Colon (tissue), 2 donors: ENCODE results near the gene NODAL.

Source experiments
- FAIRE-seq: peaks from 2 replicates; lab custom pipeline; 2012; peaks lifted over from hg19 to GRCh38; lab: Jason Lieb, UNC
- donor health status: control.
- donor health status: control.

Gene NODAL

DNA sequence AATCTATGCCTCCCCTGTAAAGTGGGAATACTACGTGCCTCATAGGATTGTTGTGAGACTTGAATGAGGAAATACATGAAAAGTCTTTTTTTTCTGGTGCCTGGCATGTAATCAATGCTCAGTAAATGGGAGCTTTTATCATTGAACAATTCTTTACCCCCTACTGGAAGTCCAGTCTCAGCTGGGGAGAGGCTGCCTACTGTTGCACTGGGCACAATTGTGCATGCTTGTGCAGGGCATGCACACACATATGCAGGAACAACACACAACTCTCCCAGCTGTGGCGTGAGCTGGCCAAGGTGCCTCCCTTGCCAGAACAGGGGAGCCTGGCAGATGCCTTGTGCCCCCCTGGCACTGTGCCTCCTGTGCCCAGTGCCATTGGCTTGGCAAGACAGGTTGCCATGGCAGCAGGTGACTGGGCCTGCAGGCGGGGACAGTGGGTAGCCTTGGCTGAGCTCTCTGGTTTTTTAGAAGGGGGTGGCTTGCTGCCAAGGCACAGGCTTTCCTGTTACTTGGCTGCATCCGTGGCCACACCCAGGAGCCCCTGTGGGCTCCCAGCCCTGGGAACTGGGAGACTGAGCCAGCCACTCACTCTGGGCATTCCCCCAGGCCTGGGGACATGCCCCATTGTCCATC, 21.0 kb upstream of the NODAL start:
- FAIRE-seq, result no peak

DNA sequence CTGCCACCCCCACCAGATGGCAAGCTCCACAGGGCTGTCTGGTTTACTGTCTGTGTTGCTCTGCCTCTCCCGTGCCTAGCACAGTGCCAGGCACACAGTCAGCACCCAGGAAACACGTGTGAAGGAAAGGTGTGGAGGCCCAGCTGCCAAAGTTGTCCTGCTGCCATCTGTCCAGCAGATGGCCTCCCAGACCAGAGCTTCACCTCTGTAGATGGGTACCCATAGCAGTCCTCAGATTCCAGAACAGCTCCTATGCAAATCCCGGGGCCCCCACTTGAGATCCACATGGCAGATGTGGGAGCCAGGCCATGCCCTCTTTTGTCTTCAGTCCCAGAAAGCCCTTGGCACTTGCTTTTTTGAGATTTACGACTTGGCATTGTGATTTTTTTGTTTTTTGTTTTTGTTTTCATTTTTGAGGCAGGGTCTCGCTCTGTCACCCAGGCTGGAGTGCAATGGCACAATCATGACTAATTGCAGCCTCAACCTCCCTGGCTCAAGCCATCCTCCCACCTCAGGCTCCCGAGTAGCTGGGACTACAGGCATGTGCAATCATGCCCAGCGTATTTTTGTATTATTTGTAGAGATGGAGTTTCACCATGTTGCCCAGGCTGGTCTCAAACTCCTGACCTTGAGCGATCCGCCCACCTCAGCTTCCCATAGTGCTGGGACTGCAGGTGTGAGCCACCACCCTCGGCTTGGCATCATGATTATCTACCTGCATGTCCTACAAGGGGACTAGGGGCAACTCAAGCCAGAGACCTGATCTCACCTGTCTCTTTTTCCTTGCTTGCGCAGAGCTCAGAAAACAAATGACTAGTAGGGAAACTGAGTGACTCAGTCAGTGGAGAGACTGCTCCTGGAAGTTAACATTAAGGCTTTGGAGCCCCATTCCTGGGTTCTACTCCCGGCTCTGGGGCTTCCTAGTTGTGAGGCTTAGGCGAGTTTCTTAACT, 20.2 kb upstream of the NODAL start:
- FAIRE-seq, result no peak

DNA sequence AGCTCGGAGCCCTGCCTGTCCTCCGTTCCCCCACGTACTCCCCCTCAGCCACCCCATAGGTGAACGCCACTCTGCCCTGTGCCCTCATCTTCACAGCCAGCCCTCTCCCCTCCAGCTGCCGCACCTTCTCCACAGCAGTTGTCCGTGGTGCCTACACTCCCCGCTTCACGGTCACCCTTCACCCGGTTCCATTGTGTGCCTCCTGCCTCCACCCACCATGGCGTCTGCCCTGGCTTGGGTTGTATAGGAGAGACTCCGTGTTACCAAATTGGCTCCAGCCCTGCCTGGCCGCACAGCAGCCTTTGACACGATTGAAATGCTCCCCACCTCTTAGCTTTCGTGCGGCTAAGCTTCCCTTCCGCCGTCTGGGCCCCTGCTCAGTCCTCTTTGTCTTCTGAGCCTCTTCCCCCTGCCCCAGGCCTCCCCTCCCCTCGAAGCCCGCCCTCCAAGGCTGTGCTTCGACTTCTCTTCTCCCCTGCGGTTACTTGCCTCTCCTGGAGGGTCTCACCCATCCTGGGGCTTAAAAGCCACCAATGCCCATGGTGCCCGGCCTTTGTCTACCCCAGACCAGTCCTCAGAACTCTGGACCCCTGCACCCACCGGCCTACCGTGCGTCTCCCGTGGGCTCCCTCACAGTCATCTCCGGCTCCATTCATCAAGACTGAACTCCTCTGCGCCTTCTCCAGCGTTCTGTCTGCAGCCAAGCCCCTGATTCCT, 18.5 kb upstream of the NODAL start:
- FAIRE-seq, result no peak

DNA sequence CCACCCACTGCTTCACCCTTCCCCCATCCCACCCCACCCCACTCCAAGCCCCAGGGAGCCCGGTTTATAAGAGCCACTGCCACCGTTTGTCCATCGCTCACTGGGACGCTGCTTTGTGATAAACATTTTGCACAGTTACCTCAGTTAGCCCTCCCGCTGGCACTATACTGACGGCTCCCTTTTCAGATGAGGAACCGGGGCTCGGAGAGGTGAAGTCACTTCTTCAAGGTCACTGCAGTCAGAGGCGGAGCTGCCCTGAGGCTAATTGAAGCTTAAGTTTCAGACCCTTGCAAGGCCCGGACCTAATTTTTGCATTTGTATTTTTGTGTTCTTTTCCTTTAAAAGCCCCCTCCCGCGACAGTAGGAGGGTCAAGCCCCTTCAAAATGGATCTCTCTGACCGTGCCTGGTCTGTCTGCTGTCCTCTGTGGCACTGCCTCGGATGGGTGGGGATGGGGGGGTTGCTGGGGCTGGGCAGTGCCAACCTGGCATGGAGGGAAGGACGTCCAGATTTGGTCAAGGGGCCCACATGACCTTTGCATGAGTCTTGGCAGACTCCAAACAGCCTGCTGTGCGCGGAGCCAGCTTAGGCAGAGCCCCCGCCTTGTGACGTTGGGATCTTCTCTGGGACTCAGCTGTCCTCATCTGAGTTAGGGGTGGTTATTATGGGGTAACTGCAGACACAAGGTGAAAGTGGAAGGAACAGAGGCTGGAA, 17.7 kb upstream of the NODAL start:
- no peak for FAIRE-seq

DNA sequence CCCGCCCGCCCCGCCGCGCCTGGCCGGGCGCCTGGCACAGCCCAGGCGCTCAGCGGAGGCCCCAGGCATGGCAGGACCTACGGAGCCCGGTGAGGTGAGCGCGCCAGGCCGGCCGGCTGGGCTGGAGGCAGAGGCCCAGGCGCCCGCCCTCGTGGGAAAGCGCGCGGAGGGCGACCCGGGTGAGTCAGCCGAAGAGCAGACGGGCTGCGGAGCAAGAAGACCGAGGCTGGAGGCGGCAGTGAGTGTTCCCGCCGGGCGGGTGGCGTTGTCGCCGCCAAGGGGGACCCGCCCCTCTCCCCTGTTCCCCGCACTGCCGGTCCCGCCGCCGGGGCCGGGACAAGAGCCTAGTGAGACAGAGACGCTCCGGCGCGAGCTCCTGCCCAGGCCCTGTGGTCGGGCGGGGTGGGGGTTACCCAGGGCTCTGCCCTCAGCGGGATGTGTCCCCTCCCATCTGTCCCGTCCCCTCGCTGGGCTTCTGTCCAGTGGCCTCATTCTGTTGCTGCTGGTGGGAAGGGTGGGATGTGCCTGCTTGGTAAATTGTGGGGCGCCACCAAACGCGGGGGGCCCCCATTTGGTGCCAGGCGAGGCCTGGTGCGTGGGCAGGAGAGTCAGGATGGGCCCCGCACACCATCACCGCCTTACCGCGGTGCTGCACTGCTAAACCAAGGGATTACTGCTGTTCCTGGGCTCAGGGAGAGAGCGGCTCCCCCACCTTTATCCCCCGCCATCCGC, 17.0 kb upstream of the NODAL start:
- no peak for FAIRE-seq

DNA sequence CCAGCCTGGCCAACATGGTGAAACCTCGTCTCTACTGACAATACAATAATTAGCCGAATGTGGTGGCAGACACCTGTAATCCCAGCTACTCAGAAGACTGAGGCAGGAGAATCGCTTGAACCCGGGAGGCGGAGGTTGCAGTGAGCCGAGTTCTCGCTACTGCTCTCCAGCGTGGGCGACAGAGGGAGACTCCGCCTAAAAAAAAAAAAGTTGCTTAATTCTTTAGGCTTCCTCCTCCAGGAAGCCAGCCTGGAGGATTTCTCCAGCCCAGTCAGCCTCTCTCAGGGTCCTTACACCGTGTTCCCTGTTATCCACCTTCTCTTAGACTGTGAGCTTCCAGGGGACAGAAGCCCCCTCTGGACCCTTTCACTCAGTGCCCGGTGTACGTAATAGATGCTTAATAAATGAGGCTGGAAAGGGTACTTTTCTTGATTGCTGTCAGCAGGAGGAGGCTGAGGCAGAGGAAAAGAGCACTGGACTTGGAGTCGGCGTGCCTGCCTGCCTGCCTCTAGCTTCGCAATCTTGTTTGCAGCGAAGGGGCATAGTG, 16.4 kb upstream of the NODAL start:
- no peak for FAIRE-seq

DNA sequence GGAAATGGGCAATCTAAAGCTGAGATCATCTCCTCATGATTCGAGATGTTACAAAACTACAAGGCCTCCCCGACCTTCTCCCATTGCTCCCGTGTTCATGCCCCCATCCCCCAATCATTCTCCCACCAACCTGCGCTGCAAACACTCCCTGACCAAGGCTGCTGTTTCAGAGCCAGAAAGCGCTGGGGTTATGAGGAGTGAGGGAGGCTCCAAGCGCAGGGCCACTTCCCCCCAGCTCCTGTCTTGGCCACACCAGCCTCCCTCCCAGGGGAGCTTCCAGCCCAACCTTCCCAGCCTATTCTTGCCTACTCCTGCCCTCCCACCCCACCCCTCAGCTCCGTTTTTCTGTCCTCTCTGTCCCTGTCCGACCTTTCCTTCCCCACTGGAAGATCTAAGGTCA, 14.7 kb upstream of the NODAL start:
- FAIRE-seq, result no peak

DNA sequence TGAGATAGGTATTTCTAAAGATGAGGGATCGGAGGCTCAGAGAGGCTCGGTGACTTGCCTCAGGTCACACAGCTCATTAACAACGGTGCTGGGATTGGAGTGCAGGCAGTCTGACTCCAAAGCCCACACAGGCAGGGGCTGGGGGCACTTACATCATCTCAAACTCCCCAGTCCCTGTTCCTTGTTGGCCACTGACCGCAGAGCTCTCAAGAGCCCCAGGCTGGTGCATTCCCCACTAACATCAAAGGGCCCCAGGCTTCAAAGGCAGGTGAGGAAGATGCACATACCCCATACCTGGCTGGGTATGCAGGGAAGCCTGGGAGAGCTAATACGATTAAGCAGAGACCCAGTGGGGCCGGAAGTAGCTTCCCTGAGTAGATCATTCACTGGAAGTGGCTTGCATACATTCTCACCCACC, 13.7 kb upstream of the NODAL start:
- no peak for FAIRE-seq

DNA sequence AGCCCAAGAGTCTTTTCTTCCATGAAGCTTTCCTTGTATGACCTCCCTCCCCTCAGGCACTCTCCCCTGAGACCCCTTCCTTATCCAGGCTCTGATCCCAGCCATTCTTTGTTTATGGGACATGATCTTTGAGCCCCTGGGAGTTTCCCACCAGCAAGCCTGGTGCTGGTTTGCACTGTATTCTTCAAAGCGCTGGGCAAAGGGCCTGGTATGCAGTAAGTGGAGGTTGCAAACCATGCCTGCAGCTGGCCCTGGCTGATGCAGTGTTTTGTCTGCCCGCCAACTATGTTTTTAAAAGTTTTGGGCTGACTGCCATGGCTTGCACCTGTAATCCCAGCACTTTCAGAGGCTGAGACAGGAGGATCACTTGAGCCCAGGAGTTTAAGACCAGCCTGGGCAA, 6.8 kb upstream of the NODAL start:
- FAIRE-seq, result no peak

DNA sequence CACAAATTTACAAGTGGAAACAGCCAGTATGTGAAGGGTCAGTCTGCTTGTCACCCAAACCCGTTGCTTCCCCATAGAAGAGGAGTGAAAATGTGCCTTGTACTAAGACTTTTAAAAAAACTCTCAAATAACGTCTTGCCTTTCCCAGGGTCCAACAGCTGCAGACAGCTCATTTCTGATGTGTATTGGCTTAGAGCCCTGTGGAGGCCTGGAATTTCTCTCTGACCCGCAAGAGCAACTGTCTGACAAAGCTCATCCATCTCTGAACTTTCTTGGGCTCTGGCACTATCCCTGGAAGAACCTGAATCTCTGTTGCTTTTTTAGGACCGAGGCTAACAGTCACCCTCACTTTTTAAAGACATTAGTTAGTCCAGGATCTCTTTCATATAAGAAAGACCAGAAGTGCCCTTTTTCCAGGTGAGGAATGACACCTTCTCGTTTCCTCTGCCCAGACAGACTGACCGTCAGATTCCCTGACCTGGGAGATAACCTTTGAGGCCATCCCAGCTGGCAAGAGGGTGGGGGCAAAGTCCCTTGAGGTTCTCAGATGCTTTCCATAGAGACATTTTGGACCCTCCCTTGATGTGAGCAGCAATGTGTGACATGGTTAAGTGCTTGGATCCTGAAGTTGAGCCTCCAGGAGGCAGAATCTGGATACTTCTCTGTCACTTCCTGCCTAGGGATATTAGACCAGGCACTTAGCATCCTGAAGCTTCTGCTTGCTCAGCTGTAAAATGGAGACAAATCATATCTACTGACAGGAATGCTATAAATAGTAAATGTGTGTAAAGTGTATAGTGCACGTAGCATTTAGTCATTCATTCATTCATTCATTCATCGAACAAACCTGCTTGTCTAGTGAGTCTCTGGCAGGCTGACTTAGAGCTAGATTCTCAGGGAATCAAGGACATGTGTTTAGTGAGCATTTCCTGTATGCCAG, 4.5 kb upstream of the NODAL start:
- no peak for FAIRE-seq

DNA sequence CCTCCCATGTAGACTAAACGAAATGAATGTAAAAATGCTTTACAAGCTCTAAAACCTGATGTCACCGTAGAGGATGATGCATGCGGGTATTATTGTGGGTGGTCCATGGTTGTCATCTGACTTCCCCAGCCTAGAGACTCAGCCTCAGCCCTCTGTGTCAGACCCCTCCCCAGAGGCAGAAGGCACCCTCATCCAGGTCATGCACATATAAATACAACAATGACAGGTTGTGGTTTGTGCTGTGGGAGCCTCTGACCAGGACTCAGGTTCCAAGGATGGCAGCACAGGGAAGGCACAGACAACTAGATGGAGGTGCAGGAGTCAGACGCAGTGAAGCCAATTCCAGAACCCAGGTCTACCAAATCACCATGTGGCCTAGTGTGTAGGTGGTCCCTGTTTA, 3.3 kb upstream of the NODAL start:
- no peak for FAIRE-seq

DNA sequence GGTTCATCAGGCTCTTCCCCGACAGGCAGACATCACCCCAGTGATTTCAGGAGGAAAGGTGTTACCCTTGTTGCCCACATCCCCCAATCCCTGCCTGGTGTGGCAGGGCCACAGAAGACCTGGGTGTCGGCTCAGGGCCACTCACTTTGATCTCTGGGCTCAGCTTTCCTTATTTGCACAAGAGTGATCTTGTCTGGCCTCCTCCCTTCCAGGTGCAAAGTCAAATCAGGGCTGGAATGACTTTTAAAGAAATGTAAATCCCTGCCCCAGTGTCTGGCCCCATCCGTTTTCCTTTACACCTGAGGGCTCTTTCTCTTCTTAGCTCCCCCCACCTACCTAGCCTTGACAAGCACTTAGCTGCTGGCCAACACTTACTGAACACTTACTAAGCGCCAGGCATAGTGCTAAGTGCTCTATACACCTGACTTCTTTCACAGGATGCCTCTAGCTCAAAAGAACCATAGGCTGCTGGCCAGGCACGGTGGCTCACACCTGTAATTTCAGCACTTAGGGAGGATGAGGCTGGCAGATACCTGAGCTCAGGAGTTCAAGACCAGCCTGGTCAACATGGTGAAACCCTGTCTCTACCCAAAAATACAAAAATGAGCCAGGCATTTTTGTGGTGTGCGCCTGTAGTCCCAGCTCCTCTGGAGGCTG, 979 bp upstream of the NODAL start:
- FAIRE-seq, result no peak

DNA sequence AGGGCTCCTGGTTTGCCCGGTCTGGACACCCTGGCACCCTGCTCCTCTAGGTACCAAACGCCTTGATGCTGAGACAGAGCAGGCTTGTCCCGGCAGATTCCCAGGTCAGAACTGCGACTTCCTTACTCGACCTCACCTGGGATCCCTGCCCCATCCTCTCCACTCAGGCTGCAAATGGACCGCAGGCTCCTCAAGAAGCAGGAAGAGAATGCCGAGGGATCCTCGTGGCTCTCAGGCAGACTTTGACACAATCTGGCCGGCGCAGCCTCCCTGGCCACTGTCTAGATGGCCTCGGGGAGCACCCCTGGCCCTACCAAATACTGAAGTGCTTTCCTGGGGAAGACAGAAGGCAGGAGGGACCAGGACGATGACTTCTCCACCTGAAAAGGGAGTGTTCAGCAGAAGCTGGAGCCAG, 421 bp upstream of the NODAL start:
- no peak for FAIRE-seq

DNA sequence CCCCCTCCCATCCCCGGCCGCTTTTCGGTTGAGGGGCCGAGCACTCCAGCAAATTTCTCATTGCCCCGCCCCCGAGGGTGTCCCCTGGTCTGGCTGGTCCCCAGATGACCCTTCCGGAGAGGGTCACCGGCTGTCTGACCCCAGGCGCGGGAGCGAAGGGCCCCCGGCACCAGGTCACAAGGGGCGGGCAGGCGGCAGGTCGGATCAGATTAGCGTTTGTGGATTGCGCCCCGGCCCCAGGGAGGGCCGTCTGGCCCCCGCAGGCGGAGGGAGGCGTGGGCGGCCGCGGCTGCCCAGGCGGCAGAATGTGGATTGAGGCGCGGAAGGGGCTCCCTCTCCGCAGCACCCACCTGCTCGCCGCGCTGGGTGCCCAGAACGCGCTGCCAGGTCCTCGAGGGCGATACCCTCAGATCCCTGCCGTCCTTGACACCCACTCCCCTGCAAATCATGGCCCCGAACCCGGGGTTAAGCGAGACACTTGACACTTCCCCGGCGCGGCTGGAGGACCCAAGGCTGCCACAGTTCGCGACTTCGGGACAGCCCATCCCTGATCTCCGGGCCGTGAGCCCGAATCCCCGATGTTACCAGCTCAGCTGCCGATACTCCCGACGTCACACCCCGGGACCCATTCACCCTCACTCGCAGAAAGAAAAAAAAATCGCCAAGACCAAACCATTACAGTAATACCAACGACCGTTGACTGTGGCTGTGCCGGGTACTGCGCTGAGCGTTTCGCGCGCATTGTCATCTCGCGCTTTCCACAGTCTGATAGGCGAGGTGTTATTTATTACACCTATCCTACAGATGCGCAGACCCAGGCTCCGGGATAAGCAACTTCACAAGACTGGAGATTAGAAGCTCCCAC, 953 bp downstream of the NODAL start:
- no peak for FAIRE-seq

DNA sequence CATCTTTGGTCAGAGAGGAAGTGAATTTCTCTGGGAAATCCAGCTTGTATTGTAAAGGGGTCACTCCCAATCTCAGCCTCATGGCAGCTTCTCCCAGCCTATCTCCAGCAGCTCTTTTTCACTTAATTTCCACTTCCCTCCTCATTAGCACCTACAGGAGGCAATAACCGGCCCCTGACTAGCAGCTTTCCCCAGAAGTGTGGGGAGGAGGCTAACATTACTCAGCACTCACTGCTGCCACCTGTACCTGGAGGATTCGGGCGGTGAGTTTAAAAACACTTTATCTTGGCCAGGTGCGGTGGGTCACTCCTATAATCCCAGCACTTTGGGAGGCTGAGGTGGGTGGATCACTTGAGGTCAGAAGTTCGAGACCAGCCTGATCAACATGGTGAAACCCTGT, 3.8 kb downstream of the NODAL start:
- FAIRE-seq, result no peak

DNA sequence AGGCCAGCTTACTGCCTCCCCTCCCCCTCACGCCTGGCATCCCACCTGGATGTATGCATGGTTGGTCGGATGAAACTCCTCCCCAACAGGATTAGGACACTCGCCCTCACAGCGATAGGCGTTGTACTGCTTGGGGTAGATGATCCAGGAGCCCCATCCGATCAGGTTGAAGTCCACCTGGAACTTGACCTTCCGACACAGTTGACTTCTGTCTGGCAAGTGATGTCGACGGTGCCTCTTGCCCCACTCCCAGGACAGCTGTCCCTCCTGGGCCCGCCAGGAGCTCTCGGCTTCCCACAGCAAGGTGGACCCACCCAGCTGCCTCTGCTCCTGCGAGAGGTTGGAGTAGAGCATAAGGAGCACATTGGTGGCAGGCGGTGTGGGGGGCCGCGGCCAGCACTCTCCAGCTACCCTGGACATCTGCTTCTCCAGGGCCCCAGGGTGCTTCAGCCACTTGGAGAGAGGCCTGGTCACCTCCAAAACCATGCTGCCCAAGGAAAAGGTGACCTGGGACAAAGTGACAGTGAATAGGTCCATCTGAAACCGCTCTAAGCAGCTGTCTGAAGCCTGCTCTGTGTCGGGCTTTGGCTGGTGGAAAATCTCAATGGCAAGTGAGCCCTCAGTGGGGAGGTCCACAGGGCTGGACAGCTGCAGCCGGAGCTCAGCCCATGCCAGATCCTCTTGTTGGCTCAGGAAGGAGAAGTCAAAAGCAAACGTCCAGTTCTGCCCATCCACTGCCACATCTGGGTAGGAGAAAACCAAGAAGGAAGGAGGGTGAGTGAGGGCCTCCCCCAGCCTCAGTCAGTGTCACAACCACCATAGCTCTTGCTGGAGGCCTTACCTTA, 6.0 kb downstream of the NODAL start:
- FAIRE-seq, result no peak

DNA sequence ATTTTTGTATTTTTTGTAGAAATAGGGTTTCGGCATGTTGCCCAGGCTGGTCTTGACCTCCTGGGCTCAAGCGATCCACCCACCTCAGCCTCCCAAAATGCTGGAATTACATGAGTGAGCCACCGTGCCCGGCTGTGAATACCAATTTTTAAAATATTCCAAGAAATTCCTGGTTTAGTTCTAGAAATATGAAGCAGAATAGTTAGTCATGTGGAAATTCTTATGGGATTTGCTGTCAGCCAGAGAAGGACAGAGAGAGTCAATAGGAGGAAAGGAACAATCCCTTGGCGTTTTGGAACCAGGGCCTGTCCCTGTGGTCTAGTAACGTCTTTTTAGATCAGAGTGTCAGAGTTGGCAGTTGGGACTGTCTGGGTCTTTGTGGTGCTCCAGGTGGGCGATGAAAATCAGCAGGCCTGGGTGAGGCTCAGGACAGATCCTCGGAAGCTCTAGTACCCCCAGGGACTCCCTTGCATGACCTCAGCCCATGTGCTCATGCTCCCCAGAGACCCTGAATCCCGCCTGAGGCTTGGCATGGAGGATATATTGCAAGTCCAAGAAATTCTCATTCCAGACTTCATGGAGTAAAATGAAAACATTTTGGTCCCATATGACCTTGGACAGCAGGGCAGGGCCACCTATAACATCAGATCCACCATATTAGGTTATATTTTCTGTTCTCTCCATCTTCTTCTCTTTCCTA, 7.8 kb downstream of the NODAL start:
- FAIRE-seq, result no peak
